ENCODE data around the gene GPC6.
A peak's percentile ranks its signal among the peaks of the same experiment; 100 is the strongest.

Gene GPC6

DNA sequence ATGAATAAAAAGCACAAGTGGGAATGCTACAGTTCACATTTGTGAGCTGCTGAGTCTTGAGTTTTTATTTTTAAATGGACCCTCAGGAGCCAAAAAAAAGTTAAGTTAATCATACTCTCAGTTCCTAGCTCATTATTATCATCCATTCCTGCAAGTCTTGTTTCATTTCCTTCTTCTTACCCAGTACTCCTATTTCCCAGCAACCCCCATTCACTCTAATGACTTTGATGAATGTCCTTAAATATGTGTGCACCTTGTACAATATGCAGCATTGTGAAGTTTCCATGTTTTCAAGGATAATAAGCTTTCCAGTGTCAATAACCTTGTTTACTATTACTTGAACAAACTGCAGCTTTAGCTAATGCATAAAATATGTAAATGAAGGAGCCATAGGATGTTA lies 886.6 kb downstream of the GPC6 start:
- TF ChIP-seq CTCF (conservative IDR thresholded peaks at IDR 0.05): no peak
- no peak overlapping the region for H3K27ac ChIP-seq

- no peak overlapping the region for H3K27ac ChIP-seq
- TF ChIP-seq CTCF (conservative IDR thresholded peaks at IDR 0.05): no peak
These were observed 887.6 kb downstream of the GPC6 start for GRCh38 chr13:94114166-94114565.

DNA sequence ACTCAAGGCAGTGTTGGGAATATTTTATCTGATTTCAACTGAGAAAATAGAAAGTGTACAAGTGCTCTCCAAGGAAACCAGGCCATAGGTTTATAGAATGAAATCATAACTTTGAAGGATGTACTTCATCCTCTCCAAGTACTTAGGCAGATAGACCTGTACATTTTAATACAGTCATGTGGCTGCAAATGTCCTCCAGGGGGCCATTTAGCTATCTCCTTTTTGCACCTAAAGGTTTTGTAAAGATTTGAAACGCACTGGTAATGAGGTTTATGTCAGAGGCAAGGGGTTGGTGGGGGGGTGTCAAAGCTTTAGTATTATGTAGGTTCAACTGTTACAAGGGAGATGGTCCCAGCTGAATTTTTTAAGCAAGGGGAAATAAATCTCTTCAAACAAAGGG lies 888.4 kb downstream of the GPC6 start:
- no peak for TF ChIP-seq CTCF (conservative IDR thresholded peaks at IDR 0.05)
- H3K27ac ChIP-seq: no peak overlapping the region

- TF ChIP-seq CTCF (conservative IDR thresholded peaks at IDR 0.05): peak; percentile 25; the same call in 1 of the 2 replicates
- H3K27ac ChIP-seq: peak overlapping the region; percentile 86; the same call in 1 of the 2 replicates
These were observed 892.8 kb downstream of the GPC6 start for GRCh38 chr13:94119360-94119936.

- TF ChIP-seq CTCF (conservative IDR thresholded peaks at IDR 0.05): no peak
These were observed 894.3 kb downstream of the GPC6 start for GRCh38 chr13:94120878-94121277.

GRCh38 chr13:94121686-94122085 lies 895.1 kb downstream of the GPC6 start:
- TF ChIP-seq CTCF (conservative IDR thresholded peaks at IDR 0.05): no peak
- peak overlapping the region; percentile 86 for H3K27ac ChIP-seq

More at GRCh38 chr13:94120878-94121277, 894.3 kb downstream of the GPC6 start:
- H3K27ac ChIP-seq: peak overlapping the region; percentile 86

DNA sequence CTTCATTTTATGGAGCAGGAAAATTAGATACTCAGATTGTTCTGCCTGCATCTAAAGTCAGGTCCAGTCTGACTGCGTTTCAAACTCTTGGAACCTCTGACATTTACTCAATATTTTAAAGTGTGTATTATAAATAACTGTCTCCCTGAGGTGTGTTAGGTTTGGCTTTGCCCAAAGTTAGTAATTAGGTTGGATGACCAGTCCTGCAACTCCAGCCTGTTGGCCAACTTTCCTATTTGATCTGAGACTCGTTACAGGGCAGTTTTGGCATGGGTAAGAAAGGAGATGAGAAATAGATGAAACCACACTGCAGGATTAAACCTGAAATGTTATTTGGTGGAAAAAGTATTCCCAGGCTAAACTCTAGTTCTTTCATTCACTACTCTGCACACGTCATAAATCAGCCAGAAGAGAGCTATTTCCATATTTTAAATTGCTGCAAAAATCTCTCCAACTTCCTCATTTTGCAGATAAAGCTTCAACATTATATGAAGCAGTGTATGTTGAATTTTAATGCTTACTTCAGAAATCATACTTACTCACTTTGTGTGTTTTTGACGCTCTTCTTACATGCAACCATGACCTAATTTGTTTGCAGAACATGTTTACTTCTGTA lies 895.8 kb downstream of the GPC6 start:
- no peak for TF ChIP-seq CTCF (conservative IDR thresholded peaks at IDR 0.05)
- peak overlapping the region; percentile 86 for H3K27ac ChIP-seq
